Skeletal muscle tissue (tissue), 4 donors: ENCODE data around the gene MELTF. TPM values are rescaled to one million over a fixed set of nuclear protein-coding genes. Genes with fewer than 3 reads are reported as not detected.

ENCODE experiments used
- H3K27ac ChIP-seq: one replicate; pipeline ENCODE4 v1.7.0; 2013; ENCODE audit warnings: mild to moderate bottlenecking, low read depth, low read length, inconsistent platforms
- H3K27me3 ChIP-seq, 3 donors: one replicate each; pipeline ENCODE4 v1.7.0; 2013; ENCODE audit warnings: low read length in 3 of 3; ENCODE audit not compliant: control insufficient read depth in 3 of 3, insufficient read depth in 3 of 3
- H3K36me3 ChIP-seq, 3 donors: one replicate each; pipeline ENCODE4 v1.7.0; 2013; ENCODE audit warnings: low read length in 3 of 3; ENCODE audit not compliant: control insufficient read depth in 3 of 3, insufficient read depth in 3 of 3
- H3K4me1 ChIP-seq, 3 donors: one replicate each; pipeline ENCODE4 v1.7.0; 2013; ENCODE audit warnings: low read length in 3 of 3, mild to moderate bottlenecking in 3 of 3; ENCODE audit not compliant: control insufficient read depth in 3 of 3, insufficient read depth in 3 of 3
- H3K4me3 ChIP-seq, 3 donors: one replicate each; pipeline ENCODE4 v1.7.0; 2013; ENCODE audit warnings: low read length in 3 of 3
- H3K9ac ChIP-seq, 3 donors: one replicate each; pipeline ENCODE4 v1.7.0; 2013; ENCODE audit warnings: low read length in 3 of 3, mild to moderate bottlenecking in 3 of 3, moderate library complexity in 2 of 3, low read depth in 1 of 3
- H3K9me3 ChIP-seq, 3 donors: one replicate each; pipeline ENCODE4 v1.7.0; 2013; ENCODE audit warnings: low read length in 3 of 3; ENCODE audit not compliant: control insufficient read depth in 3 of 3
- total RNA-seq: library from RNA; depleted of rRNA; stranded (reverse); fragments of >200 nt; gene quantifications from one replicate; pipeline ENCODE4 v1.2.3, GENCODE V29; 2014
- donor health status: Osteomylitis.

The MELTF gene
- total RNA-seq, 1 donor from 2014 or later = 8.9 TPM

- H3K9me3 ChIP-seq = no peaks in the 10 kb centered on the region
- H3K27me3 ChIP-seq = peaks cover 0 to 16% (median 6%) of the 10 kb centered on the region in 3 donors
- H3K4me3 ChIP-seq = no peak overlapping the region
- H3K4me1 ChIP-seq = no peaks in the 10 kb centered on the region
- H3K9ac ChIP-seq = no peak overlapping the region
- no peak overlapping the region for H3K27ac ChIP-seq
- H3K36me3 ChIP-seq = no peaks in the 10 kb centered on the region
Measured at GRCh38 chr3:196985298-196985697, 44.3 kb downstream of the MELTF start.

- no peak overlapping the region for H3K27ac ChIP-seq
- H3K36me3 ChIP-seq = no peaks in the 10 kb centered on the region
- no peaks in the 10 kb centered on the region for H3K9me3 ChIP-seq
- H3K4me1 ChIP-seq = peaks cover 0 to 2% (median 0%) of the 10 kb centered on the region in 3 donors
- H3K4me3 ChIP-seq = no peak overlapping the region
- H3K9ac ChIP-seq = no peak overlapping the region
- peaks cover 0 to 12% (median 2%) of the 10 kb centered on the region in 3 donors for H3K27me3 ChIP-seq
Measured at GRCh38 chr3:196983186-196983585, 46.4 kb downstream of the MELTF start.

DNA sequence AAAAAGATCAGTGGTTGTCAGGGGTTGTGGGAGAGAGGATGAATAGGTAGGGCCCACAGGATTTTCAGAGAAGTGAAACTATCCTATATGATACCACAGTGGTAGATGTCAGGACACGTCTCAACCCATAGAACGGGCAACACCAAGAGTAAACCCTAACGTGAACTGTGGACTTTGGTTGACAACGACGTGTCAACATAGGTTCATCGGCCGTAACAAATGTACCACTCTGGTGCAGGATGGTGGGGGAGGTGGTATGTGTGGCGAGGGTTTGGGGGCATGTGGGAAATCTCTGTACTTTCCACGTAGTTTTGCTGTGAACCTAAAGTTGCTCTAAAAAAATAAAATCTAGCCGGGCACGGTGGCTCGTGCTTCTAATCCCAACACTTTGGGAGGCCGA is 48.0 kb downstream of the MELTF start:
- Histone ChIP-seq H3K4me3 (no peak overlapping the region), H3K36me3 (no peaks in the 10 kb centered on the region), H3K9me3 (no peaks in the 10 kb centered on the region), H3K27me3 (peaks cover 0 to 4% (median 2%) of the 10 kb centered on the region in 3 donors), H3K4me1 (peaks cover 0 to 2% (median 0%) of the 10 kb centered on the region in 3 donors), H3K9ac (no peak overlapping the region), H3K27ac (no peak overlapping the region)

GRCh38 chr3:196979545-196979944 is 50.1 kb downstream of the MELTF start:
- no peak overlapping the region for H3K27ac ChIP-seq
- no peak overlapping the region for H3K9ac ChIP-seq
- no peaks in the 10 kb centered on the region for H3K36me3 ChIP-seq
- H3K9me3 ChIP-seq = no peaks in the 10 kb centered on the region
- H3K4me1 ChIP-seq = peaks cover 0 to 2% (median 0%) of the 10 kb centered on the region in 3 donors
- no peak overlapping the region for H3K4me3 ChIP-seq
- no peaks in the 10 kb centered on the region for H3K27me3 ChIP-seq

DNA sequence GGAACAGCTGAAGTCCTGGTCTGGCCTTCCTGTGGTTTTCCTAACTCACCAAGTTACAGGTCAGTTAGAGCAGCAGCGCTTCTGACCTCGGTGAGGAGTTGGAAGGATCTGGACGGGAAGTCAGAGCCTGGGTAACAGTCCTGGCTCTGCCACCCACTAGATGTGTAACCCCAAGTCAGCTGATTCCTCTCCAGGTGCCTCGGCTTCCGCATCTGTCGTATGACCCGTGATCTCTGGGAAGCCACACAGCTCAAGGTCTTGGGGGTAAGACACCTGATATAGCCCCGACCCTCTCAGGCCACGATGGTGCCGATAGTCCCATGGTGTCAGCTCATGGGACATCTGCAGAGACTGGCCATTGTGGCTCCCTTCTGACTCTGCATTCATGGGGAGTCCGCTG is 52.7 kb downstream of the MELTF start:
- no peaks in the 10 kb centered on the region for H3K36me3 ChIP-seq
- H3K9ac ChIP-seq = peak overlapping the region in 1 of 3 donors; percentile 20
- H3K4me1 ChIP-seq = peaks cover 0 to 2% (median 0%) of the 10 kb centered on the region in 3 donors
- H3K27me3 ChIP-seq = no peaks in the 10 kb centered on the region
- H3K9me3 ChIP-seq = no peaks in the 10 kb centered on the region
- no peak overlapping the region for H3K4me3 ChIP-seq
- no peak overlapping the region for H3K27ac ChIP-seq

DNA sequence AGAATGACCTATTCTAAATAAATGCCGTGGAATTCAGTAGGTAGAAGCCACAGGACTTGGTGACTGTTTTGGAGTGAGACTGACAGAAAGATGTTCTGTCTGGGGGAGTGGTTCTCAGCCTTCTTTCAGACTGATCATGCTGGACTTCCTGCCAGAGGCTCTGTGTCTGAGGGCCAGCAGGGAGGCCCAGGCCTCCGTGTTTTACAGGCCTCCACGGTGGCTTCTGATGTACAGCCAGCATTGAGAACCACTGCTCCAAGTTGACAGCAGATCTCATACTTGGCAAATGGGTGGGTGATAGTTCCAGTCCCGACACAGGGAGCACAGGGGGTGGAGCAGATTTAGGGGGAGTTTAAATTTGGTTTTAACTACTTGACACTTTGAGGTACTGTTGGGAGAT is 54.3 kb downstream of the MELTF start:
- Histone ChIP-seq H3K9ac (no peak overlapping the region), H3K4me3 (no peak overlapping the region), H3K27ac (no peak overlapping the region), H3K4me1 (peaks cover 0 to 2% (median 0%) of the 10 kb centered on the region in 3 donors), H3K27me3 (no peaks in the 10 kb centered on the region), H3K9me3 (no peaks in the 10 kb centered on the region), H3K36me3 (no peaks in the 10 kb centered on the region)

DNA sequence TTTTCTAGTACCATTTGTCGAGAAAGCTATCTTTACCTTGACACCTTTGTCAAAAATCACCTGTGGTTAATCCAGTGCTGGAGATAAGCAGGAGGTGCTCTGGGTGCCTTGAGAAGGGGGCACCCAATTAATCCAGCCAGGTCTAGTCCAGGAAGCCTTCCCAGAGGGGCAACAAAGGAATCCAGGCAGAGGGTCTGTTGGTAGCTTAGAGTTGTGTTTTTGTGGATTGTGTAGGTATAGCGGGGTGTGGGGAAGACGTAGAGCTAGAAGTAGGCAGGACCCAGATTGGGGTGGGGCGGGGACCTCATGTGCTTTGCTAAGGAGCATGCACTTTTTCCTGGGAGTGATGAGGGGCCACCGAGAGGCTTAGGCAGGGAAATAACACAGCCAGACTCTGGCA is 55.0 kb downstream of the MELTF start:
- H3K27me3 ChIP-seq = no peaks in the 10 kb centered on the region
- H3K36me3 ChIP-seq = no peaks in the 10 kb centered on the region
- no peak overlapping the region for H3K27ac ChIP-seq
- H3K4me1 ChIP-seq = peaks cover 0 to 2% (median 0%) of the 10 kb centered on the region in 3 donors
- H3K4me3 ChIP-seq = no peak overlapping the region
- no peaks in the 10 kb centered on the region for H3K9me3 ChIP-seq
- H3K9ac ChIP-seq = no peak overlapping the region

- no peak overlapping the region for H3K27ac ChIP-seq
- no peak overlapping the region for H3K9ac ChIP-seq
- no peaks in the 10 kb centered on the region for H3K27me3 ChIP-seq
- H3K36me3 ChIP-seq = peaks cover 0 to 8% (median 0%) of the 10 kb centered on the region in 3 donors
- H3K9me3 ChIP-seq = no peaks in the 10 kb centered on the region
- H3K4me1 ChIP-seq = peaks cover 7 to 11% (median 9%) of the 10 kb centered on the region in 3 donors
- no peak overlapping the region for H3K4me3 ChIP-seq
Measured at GRCh38 chr3:196971094-196971698, 58.4 kb downstream of the MELTF start.

GRCh38 chr3:196970547-196971093 is 59.0 kb downstream of the MELTF start:
- Histone ChIP-seq H3K27ac (no peak overlapping the region), H3K9me3 (no peaks in the 10 kb centered on the region), H3K36me3 (peaks cover 0 to 12% (median 0%) of the 10 kb centered on the region in 3 donors), H3K4me1 (peaks cover 7 to 11% (median 9%) of the 10 kb centered on the region in 3 donors), H3K27me3 (no peaks in the 10 kb centered on the region), H3K4me3 (no peak overlapping the region), H3K9ac (no peak overlapping the region)

DNA sequence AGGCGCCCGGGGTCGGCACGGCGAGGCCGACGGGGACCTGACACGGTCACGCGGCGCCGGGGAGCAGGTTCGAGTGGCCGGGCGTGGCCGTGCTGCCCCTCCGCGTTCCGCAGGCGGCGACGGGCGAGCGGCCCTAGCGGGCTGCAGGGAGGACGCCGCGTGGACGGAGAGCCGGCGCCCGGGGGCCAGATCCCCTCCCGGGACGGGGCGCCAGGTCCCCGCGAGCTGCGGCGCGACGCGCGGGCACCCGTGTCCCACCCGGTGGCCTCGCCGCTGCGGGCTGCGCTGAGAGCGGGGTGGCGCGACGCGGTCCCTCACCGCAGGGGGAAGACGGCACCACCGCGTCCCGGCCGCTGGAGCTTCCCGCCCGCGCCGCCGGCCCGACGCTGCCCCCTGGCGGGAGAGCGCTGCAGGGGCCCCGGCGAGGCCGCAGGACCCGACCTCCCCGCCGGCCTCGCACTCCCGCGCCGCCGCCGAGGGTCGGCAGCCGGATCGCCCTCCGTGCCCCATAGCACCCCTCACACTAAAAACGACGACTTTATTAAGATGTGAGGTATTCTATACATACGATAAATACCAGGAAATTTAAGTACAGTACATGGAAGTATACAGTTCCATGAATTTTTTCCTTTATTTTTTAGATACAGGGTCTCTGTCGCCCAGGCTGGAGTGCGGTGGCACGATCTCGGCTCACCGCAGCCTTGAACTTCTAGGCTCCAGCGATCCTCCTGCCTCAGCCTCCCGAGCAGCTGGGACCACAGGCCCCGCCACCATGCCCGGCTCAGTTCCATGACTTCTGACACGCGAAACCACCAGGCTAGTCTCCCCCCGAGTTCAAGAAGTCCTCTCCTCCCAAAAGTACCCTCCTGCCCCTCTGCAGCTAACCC is 59.7 kb downstream of the MELTF start:
- peaks cover 7 to 11% (median 9%) of the 10 kb centered on the region in 3 donors for H3K4me1 ChIP-seq
- H3K36me3 ChIP-seq = peaks cover 0 to 16% (median 0%) of the 10 kb centered on the region in 3 donors
- peak overlapping the region; percentile 43 to 82 (median 75) for H3K4me3 ChIP-seq
- no peaks in the 10 kb centered on the region for H3K27me3 ChIP-seq
- H3K9ac ChIP-seq = peak overlapping the region in 2 of 3 donors; percentile 77 to 86
- no peak overlapping the region for H3K27ac ChIP-seq
- no peaks in the 10 kb centered on the region for H3K9me3 ChIP-seq
